ENCODE data around the gene PRKAA1. TPM values are rescaled to one million over a fixed set of nuclear protein-coding genes. Genes with fewer than 3 reads are reported as not detected.
A peak's percentile ranks its signal among the peaks of the same experiment; 100 is the strongest.

Gene PRKAA1
- total and polyA plus RNA-seq, 2 of the 4 experiments (the other 2 are of a cell fraction): 47.7 to 94.1 TPM

DNA sequence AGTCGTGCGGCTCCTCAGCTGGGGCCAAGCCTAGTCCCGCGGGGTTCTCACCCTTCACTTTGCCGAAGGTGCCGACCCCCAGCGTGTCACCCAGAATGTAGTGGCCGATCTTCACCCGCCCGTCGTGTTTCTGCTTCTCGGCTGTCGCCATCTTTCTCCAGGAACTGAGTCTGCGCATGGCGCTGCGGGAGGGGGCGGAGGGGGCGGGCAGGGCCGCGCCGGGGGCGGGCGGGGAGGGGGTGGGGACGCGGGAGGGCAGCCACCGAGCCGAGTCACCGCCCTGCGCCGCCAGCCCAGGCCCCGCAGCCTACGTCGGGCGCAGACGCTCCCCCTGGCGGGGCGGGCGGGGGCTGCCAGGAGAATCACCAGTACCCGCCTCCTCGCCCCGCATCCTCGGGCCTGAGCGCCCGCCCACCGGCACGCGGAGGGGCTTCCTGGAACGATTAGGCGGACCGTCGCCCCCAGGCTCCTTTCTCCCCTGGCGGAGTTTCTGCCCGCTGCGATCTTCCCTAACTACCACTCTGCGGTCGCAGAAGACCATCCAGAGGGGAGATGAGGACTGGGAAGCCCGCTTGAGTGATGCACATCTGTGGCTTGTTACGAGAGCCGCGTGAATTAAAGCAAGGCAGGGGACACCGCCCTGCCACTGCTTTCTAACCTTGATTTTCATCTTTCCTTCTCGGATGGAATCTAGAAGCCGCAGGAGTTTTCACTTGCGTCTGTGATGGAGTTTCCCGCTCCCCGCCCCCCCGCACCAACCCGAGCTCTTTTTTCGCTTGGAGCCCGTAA lies at the start of gene PRKAA1 (continued):
- TF ChIP-seq POLR2A (IDR thresholded peaks at IDR 0.05; ENCODE audit: low read depth, low read length): peak; percentile 74; the same call in 1 of the 2 replicates

DNA sequence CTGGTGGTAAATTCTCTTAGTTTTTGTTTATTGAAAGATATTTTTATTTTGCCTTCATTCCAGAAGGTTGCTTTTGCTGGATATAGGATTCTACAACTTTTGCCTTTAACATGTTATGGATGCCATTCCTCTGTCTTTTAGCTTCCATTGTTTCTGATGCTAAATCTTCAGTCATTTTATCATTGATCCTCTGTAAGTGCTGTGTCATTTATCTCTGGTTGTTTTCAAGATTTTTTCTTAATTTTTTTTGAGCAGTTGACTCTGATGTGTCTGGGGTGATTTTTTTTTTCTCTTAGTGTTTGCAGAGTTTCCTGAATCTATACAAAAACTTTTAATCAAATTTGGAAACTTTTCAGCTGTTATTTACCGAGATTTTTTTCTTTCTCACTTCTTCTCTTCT lies 49.4 kb upstream of the PRKAA1 start:
- dilution Hi-C loops (cut with HindIII; ENCODE audit: low sequenced_read_pairs, unreplicated experiment) (no loop called here), in situ Hi-C loops (cut with MboI; ENCODE audit: low sequenced_read_pairs) (no loop called here), intact Hi-C loops (cut with micrococcal nuclease) (no loop called here)
- H3K4me2 ChIP-seq (ENCODE audit: low read depth, low read length): no peak overlapping the region
- H2BK5ac ChIP-seq (ENCODE audit: low read depth, low read length, poor library complexity, severe bottlenecking): no peak overlapping the region
- no peak overlapping the region for H4K5ac ChIP-seq (ENCODE audit: low read depth, low read length)
- DNase-seq (no peak), ATAC-seq (ENCODE audit: low read depth) (no peak)
- 0 out of 2 replicates have a peak, but pooled peaks cover 4% of the 10 kb centered on the region for H3K36me3 ChIP-seq (ENCODE audit: control insufficient read depth, insufficient read depth, low read length)
- no peak overlapping the region for H2AK5ac ChIP-seq (ENCODE audit: low read depth, low read length)
- H3K79me1 ChIP-seq (ENCODE audit: low read depth in 1 of 2, low read length in 2 of 2): no peaks in the 10 kb centered on the region
- no peaks in the 10 kb centered on the region for H3K4me1 ChIP-seq (ENCODE audit: control insufficient read depth, insufficient read depth, low read length)
- no peaks in the 10 kb centered on the region for H3K9me1 ChIP-seq (ENCODE audit: insufficient read depth, low read length)
- H2BK20ac ChIP-seq (ENCODE audit: low read depth, low read length): no peak overlapping the region
- no peaks in the 10 kb centered on the region for H4K20me1 ChIP-seq (ENCODE audit: insufficient read depth, low read length)
- no peaks in the 10 kb centered on the region for H3K9me3 ChIP-seq (ENCODE audit: control insufficient read depth, insufficient read depth, low read length)
- H2AK9ac ChIP-seq (replicated peaks; ENCODE audit: low read depth, low read length, poor library complexity): no peak overlapping the region
- H3K14ac ChIP-seq (replicated peaks; ENCODE audit: low read depth, low read length): no peak overlapping the region
- BruUV-seq (replicated peaks): no TSS peak
- no peak overlapping the region for H4K8ac ChIP-seq (ENCODE audit: low read depth in 2 of 2, low read length in 2 of 2)
- no peak overlapping the region for H3K4me3 ChIP-seq (ENCODE audit: insufficient read depth, low read depth, low read length)
- no peak overlapping the region for H3K4ac ChIP-seq (ENCODE audit: low read depth, low read length)
- CTCF ChIA-PET: no interaction called here
- no peak overlapping the region for H3K18ac ChIP-seq (ENCODE audit: low read depth, low read length)
- POLR2A ChIA-PET (ENCODE audit: unreplicated experiment): interaction anchor here (0.7 kb wide), 1 partner anchor 15 kb away, joined by 5 read pairs; no protein-coding TSS in a partner anchor
- no peak overlapping the region for H3K27ac ChIP-seq (ENCODE audit: insufficient read depth, low read length)
- H3K27me3 ChIP-seq (ENCODE audit: control insufficient read depth, insufficient read depth, low read length): no peaks in the 10 kb centered on the region
- no CpG with 5 or more reads among the region's 1 CpG for WGBS, 2 experiments (ENCODE audit: extremely low coverage in 2 of 2, insufficient read length in 1 of 2)
- no peak overlapping the region for H2BK120ac ChIP-seq (ENCODE audit: low read depth, low read length)
- no peak overlapping the region for H3K9ac ChIP-seq (ENCODE audit: low read depth, low read length)
- no peak overlapping the region for H3K56ac ChIP-seq (ENCODE audit: extremely low read depth, insufficient read depth, low read length)
- H2AFZ ChIP-seq (replicated peaks; ENCODE audit: low read length, poor library complexity): no peak overlapping the region
- H4K91ac ChIP-seq (ENCODE audit: insufficient read depth, low read depth, low read length): no peak overlapping the region
- H2BK15ac ChIP-seq (ENCODE audit: low read depth, low read length): no peak overlapping the region
- no peak overlapping the region for H3K23ac ChIP-seq (ENCODE audit: low read depth, low read length)
- TF ChIP-seq BHLHE40 (IDR thresholded peaks at IDR 0.05; ENCODE audit: low read depth, low read length) (no peak), CHD1 (IDR thresholded peaks at IDR 0.05; ENCODE audit: low read depth, low read length) (no peak)
- TF ChIP-seq, protein P1, sequence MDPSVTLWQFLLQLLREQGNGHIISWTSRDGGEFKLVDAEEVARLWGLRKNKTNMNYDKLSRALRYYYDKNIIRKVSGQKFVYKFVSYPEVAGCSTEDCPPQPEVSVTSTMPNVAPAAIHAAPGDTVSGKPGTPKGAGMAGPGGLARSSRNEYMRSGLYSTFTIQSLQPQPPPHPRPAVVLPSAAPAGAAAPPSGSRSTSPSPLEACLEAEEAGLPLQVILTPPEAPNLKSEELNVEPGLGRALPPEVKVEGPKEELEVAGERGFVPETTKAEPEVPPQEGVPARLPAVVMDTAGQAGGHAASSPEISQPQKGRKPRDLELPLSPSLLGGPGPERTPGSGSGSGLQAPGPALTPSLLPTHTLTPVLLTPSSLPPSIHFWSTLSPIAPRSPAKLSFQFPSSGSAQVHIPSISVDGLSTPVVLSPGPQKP (IDR thresholded peaks at IDR 0.05; ENCODE audit: borderline replicate concordance, low read depth, low read length): no peak
